Astrocyte (in vitro differentiated cells and primary cell): Measurements from ENCODE around the gene MAD2L1BP. TPM values are rescaled to one million over a fixed set of nuclear protein-coding genes. Genes with fewer than 3 reads are reported as not detected.

ENCODE experiments used
- DNase-seq: peaks from one replicate; pipeline ENCODE4 v3.0.0-alpha.2; 2010; ENCODE audit warnings: low read depth
- FAIRE-seq: peaks from 2 replicates; lab custom pipeline; 2011; peaks lifted over from hg19 to GRCh38; lab: Jason Lieb, UNC
- H2AFZ ChIP-seq: 2 replicates; pipeline ENCODE4 v1.6.0; 2012; ENCODE audit warnings: low read depth, low read length, inconsistent platforms
- H3K27ac ChIP-seq: 2 replicates; pipeline ENCODE4 v1.5.1; 2011; ENCODE audit warnings: low read depth, low read length, inconsistent platforms
- H3K27me3 ChIP-seq: 2 replicates; pipeline ENCODE4 v1.6.0; 2011; ENCODE audit warnings: low read length, inconsistent platforms; ENCODE audit not compliant: insufficient read depth
- H3K36me3 ChIP-seq: 2 replicates; pipeline ENCODE4 v1.5.1; 2011; ENCODE audit warnings: low read length, inconsistent platforms; ENCODE audit not compliant: insufficient read depth
- H3K4me1 ChIP-seq: 2 replicates; pipeline ENCODE4 v1.5.1; 2011; ENCODE audit warnings: low read length, inconsistent platforms; ENCODE audit not compliant: insufficient read depth
- H3K4me2 ChIP-seq: 2 replicates; pipeline ENCODE4 v1.6.0; 2012; ENCODE audit warnings: low read length, inconsistent platforms
- H3K4me3 ChIP-seq: 2 replicates; pipeline ENCODE4 v1.5.1; 2011; ENCODE audit warnings: low read depth, mild to moderate bottlenecking, low read length, inconsistent platforms; ENCODE audit not compliant: insufficient read depth
- H3K79me2 ChIP-seq: 2 replicates; pipeline ENCODE4 v1.6.0; 2012; ENCODE audit warnings: mild to moderate bottlenecking, low read length, inconsistent platforms; ENCODE audit not compliant: insufficient read depth
- H3K9ac ChIP-seq: 2 replicates; pipeline ENCODE4 v1.6.0; 2012; ENCODE audit warnings: mild to moderate bottlenecking, low read length, inconsistent platforms
- H3K9me3 ChIP-seq: 2 replicates; pipeline ENCODE4 v1.5.1; 2012; ENCODE audit warnings: low read depth, mild to moderate bottlenecking, low read length, inconsistent platforms; ENCODE audit not compliant: insufficient read depth
- H4K20me1 ChIP-seq: 2 replicates; pipeline ENCODE4 v1.6.0; 2012; ENCODE audit warnings: low read length, inconsistent platforms; ENCODE audit not compliant: insufficient read depth
- H3K27ac Mint-ChIP-seq: one replicate; pipeline ENCODE4 v1.8.0; 2021; ENCODE audit warnings: mild to moderate bottlenecking, mixed read lengths; ENCODE audit not compliant: unreplicated experiment
- H3K27me3 Mint-ChIP-seq: one replicate; pipeline ENCODE4 v1.8.0; 2021; ENCODE audit warnings: low read depth, mixed read lengths; ENCODE audit not compliant: unreplicated experiment
- H3K36me3 Mint-ChIP-seq: one replicate; pipeline ENCODE4 v1.8.0; 2021; ENCODE audit warnings: low read depth, mixed read lengths; ENCODE audit not compliant: unreplicated experiment
- H3K4me1 Mint-ChIP-seq: one replicate; pipeline ENCODE4 v1.8.0; 2021; ENCODE audit warnings: low read depth, mixed read lengths; ENCODE audit not compliant: unreplicated experiment
- H3K4me3 Mint-ChIP-seq: one replicate; pipeline ENCODE4 v1.8.0; 2021; ENCODE audit warnings: mild to moderate bottlenecking, moderate library complexity, mixed read lengths; ENCODE audit not compliant: unreplicated experiment
- H3K9me3 Mint-ChIP-seq: one replicate; pipeline ENCODE4 v1.8.0; 2021; ENCODE audit warnings: mild to moderate bottlenecking, mixed read lengths; ENCODE audit not compliant: unreplicated experiment
- EZH2 ChIP-seq: IDR thresholded peaks from 2 replicates; pipeline ENCODE4 v1.6.1; 2012; ENCODE audit warnings: mild to moderate bottlenecking, low read length, inconsistent platforms; ENCODE audit not compliant: insufficient read depth
- total RNA-seq: library from RNA; stranded (reverse); gene quantifications from 2 replicates; pipeline ENCODE4 v1.2.1, GENCODE V29; 2021
- TF ChIP-seq, protein P1 (sequence below): IDR thresholded peaks from 2 replicates; pipeline ENCODE4 v1.5.1; 2011; ENCODE audit warnings: low read depth, mild to moderate bottlenecking, inconsistent platforms, low read length, moderate library complexity; ENCODE audit not compliant: insufficient read depth

Gene MAD2L1BP
- total RNA-seq, 1 donor from 2014 or later: 32.2 TPM

DNA sequence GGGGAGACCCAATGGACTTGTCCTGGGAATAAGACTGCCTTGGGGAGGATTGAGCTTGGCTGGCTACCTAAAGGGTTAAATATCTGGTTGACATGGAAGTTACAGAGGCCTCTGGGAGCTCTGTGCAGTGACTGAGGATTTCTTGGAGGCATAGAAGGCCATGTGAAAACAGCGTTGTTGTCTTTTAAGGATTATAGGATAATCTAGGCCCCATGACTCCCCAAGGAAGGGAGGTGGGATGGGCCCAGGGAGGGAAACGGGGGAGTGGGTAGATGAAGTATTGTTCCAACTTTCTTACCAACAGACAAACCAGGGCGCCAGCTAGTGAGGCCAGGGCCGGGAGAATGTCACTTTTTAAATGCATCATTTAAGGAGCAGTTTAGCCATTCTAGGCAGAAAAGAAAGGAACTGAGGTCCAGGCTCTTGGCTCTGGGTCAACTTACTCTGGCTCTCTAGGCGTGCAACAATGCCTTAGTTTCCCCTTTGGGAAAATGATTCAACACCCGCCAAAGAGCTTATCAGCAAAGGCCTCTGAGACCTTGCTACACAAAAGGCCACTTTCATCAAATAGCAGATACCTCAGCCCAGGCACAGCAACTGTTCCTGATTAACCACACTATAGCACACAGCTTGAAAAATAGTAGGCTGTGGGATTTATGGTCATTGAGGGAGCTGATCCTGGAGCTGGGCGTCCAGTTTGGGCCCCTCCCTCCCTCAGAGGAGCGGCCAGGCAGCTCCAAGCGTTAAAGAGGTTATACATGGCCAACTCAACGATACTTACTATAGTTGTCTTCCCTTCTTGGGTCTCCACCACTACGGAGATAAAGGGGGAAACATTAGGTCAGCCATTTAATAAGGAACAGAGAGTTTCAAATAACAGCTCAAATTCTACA lies 44.9 kb downstream of the MAD2L1BP start:
- no peaks in the 10 kb centered on the region for H3K4me1 ChIP-seq
- no peak overlapping the region for H3K4me3 ChIP-seq
- no peak for FAIRE-seq
- no peak overlapping the region for H3K4me3 Mint-ChIP-seq
- H2AFZ ChIP-seq: no peak overlapping the region
- H3K36me3 Mint-ChIP-seq: peaks cover 23% of the 10 kb centered on the region
- no peaks in the 10 kb centered on the region for H3K9me3 Mint-ChIP-seq
- H3K27ac ChIP-seq: no peak overlapping the region
- peaks cover 19% of the 10 kb centered on the region for H3K4me1 Mint-ChIP-seq
- H3K79me2 ChIP-seq: peaks cover 46% of the 10 kb centered on the region
- H3K27me3 ChIP-seq: no peaks in the 10 kb centered on the region
- H3K27ac Mint-ChIP-seq: no peak overlapping the region
- peaks cover 76% of the 10 kb centered on the region for H4K20me1 ChIP-seq
- TF ChIP-seq, protein P1, sequence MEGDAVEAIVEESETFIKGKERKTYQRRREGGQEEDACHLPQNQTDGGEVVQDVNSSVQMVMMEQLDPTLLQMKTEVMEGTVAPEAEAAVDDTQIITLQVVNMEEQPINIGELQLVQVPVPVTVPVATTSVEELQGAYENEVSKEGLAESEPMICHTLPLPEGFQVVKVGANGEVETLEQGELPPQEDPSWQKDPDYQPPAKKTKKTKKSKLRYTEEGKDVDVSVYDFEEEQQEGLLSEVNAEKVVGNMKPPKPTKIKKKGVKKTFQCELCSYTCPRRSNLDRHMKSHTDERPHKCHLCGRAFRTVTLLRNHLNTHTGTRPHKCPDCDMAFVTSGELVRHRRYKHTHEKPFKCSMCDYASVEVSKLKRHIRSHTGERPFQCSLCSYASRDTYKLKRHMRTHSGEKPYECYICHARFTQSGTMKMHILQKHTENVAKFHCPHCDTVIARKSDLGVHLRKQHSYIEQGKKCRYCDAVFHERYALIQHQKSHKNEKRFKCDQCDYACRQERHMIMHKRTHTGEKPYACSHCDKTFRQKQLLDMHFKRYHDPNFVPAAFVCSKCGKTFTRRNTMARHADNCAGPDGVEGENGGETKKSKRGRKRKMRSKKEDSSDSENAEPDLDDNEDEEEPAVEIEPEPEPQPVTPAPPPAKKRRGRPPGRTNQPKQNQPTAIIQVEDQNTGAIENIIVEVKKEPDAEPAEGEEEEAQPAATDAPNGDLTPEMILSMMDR: no peak
- no peak for TF ChIP-seq EZH2
- H3K4me2 ChIP-seq: no peak overlapping the region
- DNase-seq: no peak
- H3K36me3 ChIP-seq: peaks cover 21% of the 10 kb centered on the region
- no peaks in the 10 kb centered on the region for H3K27me3 Mint-ChIP-seq
- H3K9ac ChIP-seq: no peak overlapping the region
- H3K9me3 ChIP-seq: no peaks in the 10 kb centered on the region

DNA sequence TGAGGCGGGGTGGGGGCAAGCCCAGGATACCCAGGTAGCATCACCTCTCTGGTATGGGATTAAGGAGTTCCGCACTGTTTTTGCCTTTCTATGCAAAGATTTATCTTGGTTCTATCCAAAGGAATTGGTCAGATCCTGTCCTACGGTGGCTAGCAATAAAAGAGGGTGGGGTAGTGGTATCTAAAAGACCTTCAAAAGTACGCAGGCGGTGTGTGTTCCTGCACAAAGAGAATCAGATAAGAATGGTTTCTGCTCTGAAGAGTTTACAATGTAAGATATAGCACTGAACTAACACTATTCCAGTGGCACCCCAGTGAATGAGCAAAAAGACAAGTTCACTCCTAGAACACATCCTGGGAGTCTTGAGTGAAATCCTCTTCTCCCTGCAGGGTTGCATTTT lies 45.7 kb downstream of the MAD2L1BP start:
- FAIRE-seq (no peak), DNase-seq (no peak)
- Histone ChIP-seq H3K9ac (no peak overlapping the region), H2AFZ (no peak overlapping the region), H3K4me2 (no peak overlapping the region), H3K27me3 (no peaks in the 10 kb centered on the region), H3K4me3 (no peak overlapping the region), H3K36me3 (peaks cover 16% of the 10 kb centered on the region), H3K9me3 (no peaks in the 10 kb centered on the region), H3K79me2 (peaks cover 53% of the 10 kb centered on the region), H3K27ac (no peak overlapping the region), H4K20me1 (peaks cover 83% of the 10 kb centered on the region), H3K4me1 (no peaks in the 10 kb centered on the region)
- H3K4me1 Mint-ChIP-seq: peaks cover 19% of the 10 kb centered on the region
- TF ChIP-seq, protein P1: no peak
- no peak overlapping the region for H3K27ac Mint-ChIP-seq
- no peaks in the 10 kb centered on the region for H3K9me3 Mint-ChIP-seq
- H3K27me3 Mint-ChIP-seq: no peaks in the 10 kb centered on the region
- H3K4me3 Mint-ChIP-seq: no peak overlapping the region
- peaks cover 20% of the 10 kb centered on the region for H3K36me3 Mint-ChIP-seq
